Spleen (tissue), 7 donors: Measurements from ENCODE around the gene MPP2.

ENCODE experiments used
- CTCF ChIP-seq, 11 experiments: fragments of 200-600 bp in 7 of 11; fragments of 450-650 bp in 4 of 11; sonication (generic) in 4 of 11; IDR thresholded peaks in 8 of 11; conservative IDR thresholded peaks in 3 of 11; 1 replicate in 7 of 11; 2 replicates in 4 of 11; pipeline versions ENCODE4 v1.4.0 to v1.8.0; 2016 to 2021; ENCODE audit warnings: antibody characterized with exemption in 11 of 11, inconsistent platforms in 4 of 11, mild to moderate bottlenecking in 1 of 11
- POLR2A ChIP-seq, 3 donors: fragments of 450-650 bp; IDR thresholded peaks; one replicate each; pipeline ENCODE4 v1.5.1; 2017; ENCODE audit warnings: antibody characterized with exemption in 3 of 3, mild to moderate bottlenecking in 1 of 3
- POLR2AphosphoS5 ChIP-seq, 3 donors: sonication (generic); formaldehyde crosslinking; IDR thresholded peaks; one replicate each; pipeline ENCODE4 v1.5.1; 2017; ENCODE audit warnings: antibody characterized with exemption in 3 of 3
- donor health status: DM: no; HTN: no; CAD: no; lungs with moderate emphysema.
- donor health status: DM: no; HTN: no; CAD: no.
- donor health status: DM: no; HTN: no; CAD: no.

DNA sequence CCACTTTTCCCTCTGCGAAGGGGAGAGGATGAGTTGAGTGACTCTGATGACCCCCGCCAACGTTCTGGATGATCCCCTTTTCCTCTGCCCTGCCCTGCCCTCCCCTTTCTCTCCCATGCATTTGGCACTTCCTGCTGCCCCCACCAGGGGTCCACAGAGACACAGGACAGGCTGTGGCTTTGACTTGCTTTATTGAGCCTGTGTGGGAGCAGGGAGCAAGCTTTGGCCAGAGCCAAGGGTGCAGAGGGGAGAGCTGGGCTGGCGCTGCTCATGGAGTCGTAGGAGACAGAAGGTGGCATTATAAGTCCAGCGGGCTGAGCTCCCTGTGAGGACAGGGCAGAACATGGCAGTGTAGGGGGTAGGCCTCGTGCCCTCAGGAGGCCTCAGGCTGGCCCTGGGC lies 33.3 kb upstream of the MPP2 start:
- TF ChIP-seq CTCF (IDR thresholded peaks at IDR 0.05 in 8 of 11, conservative IDR thresholded peaks at IDR 0.05 in 3 of 11) (peak in 8 of 11 experiments; percentile 8 to 47 (median 26)), POLR2AphosphoS5 (IDR thresholded peaks at IDR 0.05) (no peak), POLR2A (IDR thresholded peaks at IDR 0.05) (no peak)
